GM21528 (cell line): ENCODE measurements around the gene AOPEP.
"Not testable (repeated sequence)": the region's sequence is repeated elsewhere in the genome, so short reads cannot be mapped to it uniquely, and the experiment has no call there.

Experiments
- ATAC-seq: cut with Tn5 transposase; IDR thresholded peaks from one replicate; pipeline ENCODE4 v1.9.1; 2021; ENCODE audit warnings: mild to moderate bottlenecking, moderate library complexity; ENCODE audit not compliant: unreplicated experiment, low FRiP score

AOPEP gene

DNA sequence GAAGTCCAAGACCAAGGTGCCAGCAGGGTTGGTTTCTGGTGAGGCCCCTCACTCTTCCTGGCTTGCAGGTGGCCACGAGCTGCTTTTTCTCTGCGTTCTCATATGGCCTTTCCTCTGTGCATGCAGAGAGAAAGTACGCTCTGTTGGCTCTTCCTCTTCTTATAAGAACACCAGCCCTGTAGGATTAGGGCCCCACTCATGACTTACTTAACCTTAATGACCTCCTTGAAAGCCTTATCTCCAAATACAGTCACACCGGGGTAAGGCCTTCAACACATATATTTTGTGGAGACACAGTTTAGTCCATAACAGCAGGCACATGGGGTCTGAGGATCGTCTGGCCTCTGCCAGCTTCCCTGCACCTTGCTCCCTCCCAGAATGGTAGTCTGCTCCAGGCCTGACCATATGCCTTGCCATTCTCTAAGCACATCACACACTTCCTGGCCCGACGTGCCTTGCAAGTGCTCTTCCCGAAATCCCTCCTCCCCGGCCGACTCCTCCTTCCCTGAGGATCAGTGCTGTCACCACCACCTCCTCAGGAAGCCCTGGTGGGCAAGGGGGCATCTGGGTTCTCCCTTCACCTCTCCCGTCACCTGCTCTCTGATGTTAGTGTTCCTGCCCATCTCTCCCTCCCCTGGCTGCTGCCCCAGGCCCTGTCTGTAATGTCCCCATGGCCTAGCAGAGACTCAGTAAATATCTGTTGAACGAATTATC, 200.7 kb downstream of the AOPEP start:
- no peak for ATAC-seq

DNA sequence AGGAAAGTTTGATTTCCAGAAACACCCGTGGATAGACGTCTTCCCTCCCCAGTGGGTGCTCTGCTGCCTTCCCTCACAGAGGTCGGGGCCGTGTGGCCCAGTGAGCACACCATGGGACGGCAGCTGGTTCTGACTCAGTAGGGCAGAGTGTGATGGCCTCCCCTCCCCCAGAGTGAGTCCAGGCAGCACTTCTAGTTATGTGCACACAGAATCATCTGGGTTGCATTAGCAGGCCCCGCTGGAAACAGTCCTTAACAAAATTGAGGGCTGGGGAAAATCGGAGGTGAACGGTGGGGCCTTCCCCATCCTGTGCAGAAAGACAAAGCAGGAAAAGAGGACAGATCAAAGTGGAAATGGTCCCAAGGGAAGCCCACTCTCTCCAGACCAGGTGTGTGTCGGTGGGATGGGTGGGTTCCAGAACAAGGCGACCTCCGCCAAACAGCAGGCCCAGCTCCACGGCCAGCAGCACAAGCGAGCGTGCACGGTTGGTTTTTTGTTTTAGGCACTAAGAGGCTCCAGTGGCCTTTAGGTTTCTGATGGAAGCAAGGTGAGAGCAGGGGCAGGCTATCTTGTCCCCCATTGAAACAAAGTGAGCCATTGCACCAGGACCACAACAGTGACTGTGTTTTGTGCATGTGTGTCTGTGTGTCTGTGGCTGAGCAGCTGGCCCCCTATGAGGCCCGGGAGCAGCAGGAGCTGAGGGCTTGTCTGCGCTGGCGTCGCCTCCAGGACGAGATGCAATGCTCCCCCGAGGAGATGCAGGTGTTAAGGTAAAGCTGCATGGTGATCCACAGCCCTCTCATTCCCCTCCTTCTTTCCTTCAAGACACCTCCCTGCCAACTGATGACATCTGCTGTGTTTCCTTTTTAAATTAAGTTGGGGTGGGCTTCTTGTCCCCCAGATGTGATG, 201.5 kb downstream of the AOPEP start:
- no peak for ATAC-seq

DNA sequence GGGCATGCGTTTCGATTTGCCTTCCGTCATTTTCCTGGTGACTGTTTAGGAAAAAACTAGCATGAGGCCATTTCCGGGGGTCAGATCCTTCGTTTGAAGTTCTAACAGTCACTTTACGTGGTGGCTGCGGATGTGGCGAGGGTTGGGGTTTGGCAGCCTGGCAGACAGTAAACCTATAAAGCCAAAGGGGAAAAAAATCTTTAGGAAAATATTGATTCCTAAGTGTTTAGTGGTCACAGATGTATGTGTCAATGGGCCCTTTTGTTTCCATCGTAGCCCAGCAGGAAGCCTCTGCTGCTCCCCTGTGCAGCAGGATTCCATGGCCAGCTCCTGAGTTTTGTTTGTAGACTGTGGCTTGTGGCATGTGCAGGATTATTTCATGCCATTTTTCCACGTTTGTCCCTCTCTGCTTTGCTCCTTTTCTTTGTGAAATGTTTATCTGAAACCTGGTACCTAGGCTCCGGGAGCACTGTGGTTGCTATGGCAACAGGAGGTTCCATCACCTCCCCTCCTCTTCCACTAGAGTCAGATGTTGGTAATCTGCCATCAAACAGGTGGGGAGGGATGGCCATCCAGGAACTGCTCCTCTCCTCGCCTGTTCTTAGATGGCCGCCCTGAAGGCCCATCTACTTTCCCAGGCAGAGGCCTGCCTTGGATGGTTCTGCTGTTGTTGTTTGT, 202.3 kb downstream of the AOPEP start:
- ATAC-seq = no peak

DNA sequence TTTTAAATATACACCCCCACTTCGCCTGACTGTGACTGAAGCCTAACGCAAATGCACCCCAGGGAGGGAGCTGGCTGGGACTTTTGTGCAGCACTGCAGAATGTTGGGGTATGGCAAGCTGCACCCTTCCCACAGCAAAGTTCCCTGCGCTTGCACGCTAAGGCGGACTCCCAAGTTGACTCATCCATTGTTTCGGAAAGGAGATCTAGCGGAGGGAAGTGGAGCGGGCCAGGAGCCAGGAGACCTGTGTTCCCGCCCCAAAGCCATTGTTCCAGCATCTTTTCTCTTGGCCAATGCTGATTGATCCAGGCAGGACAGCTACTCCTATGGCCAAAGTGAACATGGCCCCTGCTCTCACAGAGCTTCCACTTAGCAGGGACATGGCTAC, 202.9 kb downstream of the AOPEP start:
- ATAC-seq = no peak

DNA sequence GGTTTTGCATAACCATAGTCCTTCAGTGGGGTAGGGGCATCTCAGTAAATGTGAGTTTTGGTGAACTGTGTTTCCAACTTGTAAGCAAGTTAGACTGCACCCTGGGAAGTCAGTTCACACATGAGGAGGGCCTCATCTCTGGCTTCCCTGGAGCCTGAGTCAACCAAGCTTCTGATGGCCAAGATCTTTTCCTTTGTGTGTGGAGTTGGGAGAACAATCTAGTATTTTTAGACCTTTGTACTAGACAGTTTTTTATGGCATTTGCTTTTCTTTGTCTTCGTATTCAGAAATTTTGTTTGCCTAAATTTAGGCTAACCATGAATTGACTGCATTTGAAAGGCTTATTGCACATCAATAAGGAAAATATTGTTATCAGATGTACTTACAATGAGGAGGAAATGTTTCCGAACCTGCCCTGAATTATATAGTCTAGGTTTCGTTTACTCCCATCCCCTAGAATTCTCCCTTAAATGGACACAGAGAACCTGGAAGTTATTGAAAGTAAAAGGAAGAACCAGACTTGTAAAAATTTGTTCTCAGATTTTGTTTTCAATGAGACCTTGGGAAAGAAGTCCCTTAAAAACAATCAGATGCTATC, 204.6 kb downstream of the AOPEP start:
- ATAC-seq = no peak

DNA sequence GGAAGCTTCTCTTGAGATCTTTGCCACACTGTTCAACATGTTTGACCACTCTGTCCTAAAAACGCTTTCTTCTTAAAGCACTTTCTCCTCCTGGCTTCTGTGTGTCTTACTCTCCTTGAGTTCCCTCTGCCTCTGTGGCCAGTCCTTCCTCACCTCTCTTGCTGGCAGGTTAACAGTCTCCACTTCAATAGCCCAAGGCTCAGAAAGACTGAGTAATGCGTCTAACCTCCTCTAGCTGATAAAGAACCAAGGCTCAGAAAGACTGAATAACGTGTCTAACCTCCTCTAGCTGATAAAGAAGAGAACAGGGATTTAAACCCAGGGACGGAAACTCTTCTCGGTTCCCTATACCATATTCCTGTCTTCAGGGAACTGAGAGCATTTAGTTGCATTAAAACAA, 205.2 kb downstream of the AOPEP start:
- ATAC-seq = no peak

DNA sequence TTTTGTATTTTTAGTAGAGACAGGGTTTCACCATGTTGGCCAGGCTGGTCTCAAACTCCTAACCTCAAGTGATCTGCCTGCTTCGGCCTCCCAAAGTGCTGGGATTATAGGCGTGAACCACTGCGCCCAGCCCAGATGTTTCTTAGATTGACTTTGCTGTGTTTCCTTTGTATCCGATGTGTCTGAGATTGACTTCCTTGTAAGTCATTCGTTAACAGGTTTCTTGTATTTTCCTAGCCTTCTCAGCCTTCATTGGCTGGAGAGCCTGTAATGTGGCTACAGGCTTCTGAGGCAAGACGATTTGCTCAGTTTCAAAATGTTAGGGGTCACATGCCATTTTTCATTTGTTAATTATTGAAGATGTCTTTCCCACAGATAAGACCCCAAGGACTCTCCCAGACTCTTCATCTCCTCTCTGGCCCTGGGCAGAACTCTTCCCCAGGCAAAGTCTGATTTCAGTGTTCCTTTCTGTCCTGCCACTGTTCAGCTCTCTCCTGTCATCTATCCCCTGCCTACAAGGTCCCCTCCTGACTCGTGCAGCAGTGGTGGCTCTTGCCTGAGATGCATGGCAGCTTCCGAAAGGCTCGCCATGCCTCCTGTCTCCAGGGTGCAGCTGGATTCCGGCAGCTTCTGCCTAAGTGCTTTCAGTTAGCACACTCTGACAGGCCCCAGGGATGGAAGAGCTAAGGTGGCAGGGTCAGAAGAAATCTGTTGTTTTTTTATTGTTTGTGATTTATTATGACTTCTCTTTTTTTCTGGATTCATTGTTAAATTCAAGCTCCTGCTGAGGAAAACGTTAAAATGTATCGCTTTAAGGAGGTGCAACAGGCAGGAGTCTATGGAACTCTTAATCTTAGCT, 206.4 kb downstream of the AOPEP start:
- ATAC-seq = no peak

DNA sequence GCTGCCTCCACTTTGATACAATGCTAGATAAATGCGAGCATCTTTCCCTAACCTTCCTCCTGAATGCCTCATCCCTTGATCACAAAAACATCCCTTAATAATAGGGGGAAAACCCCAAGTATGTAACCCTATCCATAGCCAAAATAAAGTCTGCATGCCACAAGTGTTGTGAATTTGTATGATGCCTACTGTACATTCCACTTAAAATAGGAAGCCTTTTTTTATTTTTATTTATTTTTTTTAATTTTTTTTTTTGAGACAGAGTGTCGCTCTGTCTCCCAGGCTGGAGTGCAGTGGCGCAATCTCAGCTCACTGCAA, 207.0 kb downstream of the AOPEP start:
- no peak for ATAC-seq

DNA sequence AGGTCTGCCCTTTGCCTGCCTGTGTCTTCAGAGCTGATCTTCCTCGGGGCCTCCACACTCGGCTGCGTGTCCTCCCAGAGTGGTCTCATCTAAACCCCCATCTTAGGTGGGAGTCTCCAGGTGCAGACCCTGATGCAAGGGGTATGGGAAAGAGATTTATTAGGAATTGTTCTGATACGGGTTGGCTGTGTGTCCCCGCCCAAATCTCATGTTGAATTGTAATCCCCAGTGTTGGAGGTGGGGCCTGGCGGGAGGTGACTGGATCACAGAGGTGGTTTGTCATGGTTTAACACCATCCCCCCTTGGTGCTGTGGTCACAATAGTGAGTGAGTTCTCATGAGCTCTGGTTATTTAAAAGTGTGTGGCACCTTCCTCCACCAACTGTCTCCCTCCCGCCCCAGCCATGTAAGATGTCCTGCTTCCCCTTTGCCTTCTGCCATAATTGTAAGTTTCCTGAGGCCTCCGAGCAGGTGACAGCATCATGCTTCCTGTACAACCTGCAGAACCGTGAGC, 208.4 kb downstream of the AOPEP start:
- no peak for ATAC-seq

DNA sequence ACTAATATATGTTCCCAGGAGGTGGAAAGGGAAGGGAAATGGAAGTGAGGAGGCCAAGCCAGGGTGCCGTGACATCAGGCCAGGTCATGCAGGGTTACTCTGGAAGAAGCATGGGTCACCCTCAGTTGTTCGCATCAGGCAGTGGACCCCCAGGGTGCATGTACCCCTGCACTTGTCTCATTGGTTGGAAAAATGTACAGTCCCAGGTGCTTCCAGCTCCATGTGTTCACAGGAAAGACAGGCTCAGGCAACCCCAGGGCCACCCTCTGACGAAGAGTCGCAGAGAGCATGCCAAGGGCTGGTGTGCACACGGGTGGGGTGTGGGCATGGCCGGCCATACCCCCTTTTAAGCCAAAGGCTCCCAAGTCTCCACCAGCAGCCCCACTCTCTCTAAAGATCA, 208.9 kb downstream of the AOPEP start:
- ATAC-seq = no peak

DNA sequence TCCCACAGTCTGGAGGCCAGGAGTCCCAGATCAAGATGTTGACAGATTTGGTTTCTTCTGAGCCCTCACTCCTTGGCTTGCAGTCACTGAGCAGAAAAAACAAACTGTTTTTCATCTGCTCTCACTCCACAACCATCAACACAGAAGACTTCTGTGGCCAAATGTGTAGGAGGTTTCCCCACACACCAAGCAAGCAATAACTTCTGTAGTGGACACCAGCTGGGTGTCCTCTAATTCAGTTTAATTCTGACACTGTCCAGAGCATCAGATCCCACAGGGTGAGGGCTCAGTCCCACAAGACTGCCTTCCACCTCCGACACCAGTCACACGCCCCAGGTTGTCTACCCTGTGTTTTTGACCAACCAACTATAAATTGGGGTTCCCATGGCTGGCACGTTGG, 209.9 kb downstream of the AOPEP start:
- ATAC-seq = no peak

DNA sequence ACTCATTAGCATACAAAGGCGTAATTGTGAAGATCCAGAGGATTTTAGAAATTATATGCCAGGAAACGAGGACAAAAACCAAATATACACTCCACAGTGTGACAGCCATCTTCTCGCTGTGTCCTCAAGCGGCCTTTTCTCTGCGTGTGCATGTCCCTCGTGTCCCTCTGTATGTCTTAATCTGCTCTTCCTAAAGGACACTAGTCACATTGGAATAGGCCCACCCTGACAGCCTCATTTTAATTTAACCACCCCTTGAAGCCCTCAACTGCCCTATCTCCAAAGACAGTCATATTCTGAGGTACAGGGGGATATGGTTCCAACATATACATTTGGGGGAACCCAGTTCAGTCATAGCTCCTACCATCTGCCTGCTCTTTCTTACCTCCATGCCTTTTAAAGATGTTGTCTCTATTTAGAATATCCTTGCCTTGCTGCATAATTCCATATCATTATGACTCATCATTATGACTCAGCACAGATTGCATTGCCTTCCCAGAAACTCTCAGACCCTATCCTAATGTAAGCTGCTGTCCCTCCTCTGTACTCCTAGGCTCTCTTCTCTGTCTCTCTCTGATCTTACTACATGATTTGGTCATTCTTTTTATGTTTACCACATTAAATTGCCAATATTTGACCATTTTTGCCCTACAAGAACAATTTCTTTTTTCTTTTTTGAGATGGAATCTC, 210.9 kb downstream of the AOPEP start:
- ATAC-seq = no peak

DNA sequence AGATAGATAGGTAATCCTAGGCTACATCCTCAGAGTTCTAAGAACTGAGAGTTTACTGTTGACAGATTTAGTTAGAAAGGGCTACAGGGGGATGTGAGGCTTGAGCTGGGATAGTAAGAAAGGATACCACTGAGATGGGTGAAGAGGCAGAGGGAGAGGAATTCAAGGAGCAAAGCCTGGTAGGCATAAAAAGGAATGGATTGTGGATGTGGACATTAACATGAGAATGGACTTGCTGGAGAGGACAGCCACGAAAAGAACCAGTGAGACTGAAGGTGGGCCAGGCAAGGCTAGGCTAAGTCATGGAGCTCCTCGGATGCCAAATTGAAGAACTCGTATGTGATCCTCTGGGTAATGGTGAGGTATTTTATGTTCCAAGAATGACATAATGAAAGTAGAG, 211.9 kb downstream of the AOPEP start:
- ATAC-seq = no peak

DNA sequence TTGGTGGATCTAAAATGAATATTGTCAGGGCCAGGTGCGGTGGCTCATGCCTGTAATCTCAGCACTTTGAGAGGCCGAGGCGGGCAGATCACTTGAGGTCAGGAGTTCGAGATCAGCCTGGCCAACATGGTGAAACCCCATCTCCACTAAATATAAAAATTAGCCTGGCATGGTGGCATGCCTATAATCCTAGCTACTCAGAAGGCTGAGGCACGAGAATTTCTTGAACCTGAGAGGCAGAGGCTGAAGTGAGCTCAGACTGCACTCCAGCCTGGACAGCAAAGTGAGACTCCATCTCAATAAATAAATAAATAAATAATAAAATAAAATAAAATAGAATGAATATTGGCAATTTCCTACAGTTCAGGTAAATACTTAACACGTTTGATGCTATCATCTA, 213.8 kb downstream of the AOPEP start:
- ATAC-seq = not testable (repeated sequence)

DNA sequence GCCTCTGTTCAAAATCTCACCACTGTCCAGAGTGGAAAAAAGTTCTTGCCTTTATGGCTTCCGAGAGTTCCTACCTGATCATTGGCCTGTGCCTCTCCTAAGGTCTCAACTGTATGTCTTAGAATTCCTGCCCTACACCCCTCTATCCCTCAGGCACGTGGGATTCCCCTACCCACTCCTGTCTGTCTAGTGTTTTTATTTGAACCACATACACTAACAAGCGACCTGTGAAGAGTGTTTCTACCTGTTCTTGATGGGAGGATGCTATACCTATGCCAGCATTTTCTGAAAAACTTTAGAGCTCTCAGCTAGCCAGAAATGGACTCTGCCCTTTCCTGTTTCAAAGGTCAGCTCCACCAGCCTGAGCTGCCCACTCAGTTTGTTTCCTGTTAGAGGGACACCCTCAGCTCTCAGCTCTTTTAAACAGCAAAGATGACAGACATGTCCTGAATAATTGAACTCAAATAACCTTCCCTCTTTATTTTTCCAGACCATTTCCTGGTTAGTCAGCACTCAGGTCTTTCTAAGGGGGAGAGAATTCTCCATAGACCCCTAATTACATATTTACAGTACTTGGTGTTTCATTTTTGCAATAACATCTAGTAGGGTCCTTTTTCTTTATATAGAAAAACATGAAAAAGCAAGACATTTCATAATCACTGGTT, 214.8 kb downstream of the AOPEP start:
- ATAC-seq = no peak

DNA sequence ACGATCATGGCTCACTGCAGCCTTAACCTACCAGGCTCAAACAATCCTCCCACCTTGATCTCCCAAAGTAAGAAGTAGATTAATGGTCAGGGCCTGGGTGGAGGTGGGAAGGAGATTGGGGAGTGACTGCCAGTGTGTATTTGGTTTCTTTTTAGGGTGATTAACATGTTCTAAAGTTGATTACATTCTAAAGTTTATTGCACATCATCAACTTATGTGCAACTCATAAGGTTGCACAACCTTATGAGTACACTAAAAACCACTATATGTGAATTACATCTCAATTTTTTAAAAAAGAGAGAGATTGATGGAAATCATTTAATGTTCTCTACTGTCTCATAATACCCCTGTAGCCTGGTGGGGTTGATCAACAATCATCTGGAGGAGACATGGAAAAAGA, 218.1 kb downstream of the AOPEP start:
- ATAC-seq = no peak

DNA sequence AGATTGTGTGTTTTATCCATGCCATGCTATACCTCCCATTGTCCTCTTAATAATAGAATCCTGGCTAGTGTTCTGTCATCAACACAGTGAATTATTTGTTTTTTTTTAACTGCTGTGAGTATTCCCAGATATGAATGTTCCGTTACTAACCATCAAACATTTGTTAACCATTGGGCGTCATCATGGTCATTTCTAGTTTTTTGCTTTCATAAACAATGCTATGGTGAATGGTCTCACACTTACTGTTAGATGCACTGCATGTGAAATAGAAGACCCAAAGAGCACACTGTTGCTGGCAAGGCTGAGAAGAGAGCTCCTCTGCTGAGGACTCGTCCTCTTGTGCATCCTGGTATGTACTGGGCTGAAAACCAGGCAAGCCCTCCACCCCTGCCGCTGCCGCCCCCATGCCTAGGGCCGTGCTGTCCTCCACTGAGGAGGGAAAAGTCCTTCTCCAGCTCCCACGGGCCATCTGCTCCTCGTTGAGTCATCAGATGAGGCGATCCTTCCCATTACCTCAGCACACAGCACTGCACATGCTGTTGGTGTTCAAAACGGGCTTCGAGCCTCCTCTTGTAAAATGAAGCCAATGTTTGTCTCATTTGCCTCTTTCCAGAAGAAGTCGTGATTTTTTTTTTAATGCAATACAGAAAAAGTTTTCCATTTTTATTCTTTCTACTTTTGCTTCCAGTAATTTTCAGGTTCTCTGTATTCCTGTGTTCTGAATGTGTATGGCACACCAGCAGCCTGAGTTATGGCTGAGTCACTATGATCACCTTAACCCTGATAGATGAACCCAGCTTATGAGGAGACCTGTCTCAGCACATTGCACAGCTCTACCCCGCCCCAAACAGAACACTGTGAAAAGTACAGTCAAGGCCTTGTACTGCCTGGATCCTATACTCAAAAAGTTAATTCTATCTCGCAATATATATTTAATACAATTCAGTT, 219.0 kb downstream of the AOPEP start:
- no peak for ATAC-seq

DNA sequence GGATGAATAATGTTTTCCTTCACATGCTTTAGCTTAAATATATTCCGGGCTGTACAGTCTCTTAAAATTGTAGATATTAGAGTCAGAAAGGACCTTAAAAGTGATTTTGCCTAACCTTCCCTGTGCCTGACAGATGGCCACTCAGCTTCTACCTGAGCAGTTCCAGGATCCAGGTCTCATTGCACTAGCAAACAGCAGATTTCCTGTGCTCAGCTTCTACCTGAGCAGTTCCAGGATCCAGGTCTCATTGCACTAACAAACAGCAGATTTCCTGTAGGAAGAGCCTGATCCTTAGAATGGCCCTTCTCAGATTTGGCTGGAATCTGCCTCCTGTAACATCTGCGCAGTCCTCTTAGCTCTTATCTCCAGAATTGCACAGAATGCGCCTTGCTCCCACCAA, 219.8 kb downstream of the AOPEP start:
- ATAC-seq = no peak
